Measurements from ENCODE around the gene TUBB6.

DNA sequence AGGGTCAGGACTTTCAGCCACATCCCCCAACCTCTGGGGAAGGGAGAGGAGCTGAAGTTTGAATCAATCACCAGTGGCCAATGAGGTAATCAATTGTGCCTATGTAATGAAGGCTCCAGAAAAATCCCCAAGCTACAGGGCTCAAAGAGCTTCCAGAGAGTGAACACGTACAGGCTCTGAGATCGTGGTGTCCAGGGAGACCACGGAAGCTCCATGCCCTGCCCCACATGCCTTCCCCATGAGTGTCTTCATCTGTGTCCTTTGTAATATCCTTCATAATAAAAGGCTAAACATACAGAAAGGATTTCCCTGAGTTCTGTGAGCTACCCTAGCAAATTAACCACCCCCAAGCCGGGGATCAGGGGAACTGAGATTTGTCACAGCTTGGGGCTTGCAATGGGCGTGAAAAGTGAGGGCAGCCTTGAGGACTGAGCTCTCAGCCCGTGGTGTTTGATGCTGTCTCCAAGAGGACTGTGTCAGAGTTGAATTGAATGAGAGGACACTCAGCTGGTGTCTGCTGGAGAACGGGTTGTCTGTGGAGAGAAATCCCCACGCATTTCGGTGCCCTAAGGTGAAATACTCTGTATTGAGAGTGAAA lies 25.5 kb upstream of the TUBB6 start:
- TF ChIP-seq, protein P1, sequence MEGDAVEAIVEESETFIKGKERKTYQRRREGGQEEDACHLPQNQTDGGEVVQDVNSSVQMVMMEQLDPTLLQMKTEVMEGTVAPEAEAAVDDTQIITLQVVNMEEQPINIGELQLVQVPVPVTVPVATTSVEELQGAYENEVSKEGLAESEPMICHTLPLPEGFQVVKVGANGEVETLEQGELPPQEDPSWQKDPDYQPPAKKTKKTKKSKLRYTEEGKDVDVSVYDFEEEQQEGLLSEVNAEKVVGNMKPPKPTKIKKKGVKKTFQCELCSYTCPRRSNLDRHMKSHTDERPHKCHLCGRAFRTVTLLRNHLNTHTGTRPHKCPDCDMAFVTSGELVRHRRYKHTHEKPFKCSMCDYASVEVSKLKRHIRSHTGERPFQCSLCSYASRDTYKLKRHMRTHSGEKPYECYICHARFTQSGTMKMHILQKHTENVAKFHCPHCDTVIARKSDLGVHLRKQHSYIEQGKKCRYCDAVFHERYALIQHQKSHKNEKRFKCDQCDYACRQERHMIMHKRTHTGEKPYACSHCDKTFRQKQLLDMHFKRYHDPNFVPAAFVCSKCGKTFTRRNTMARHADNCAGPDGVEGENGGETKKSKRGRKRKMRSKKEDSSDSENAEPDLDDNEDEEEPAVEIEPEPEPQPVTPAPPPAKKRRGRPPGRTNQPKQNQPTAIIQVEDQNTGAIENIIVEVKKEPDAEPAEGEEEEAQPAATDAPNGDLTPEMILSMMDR (IDR thresholded peaks at IDR 0.05): no peak
- TF ChIP-seq POLR2A (IDR thresholded peaks at IDR 0.05): no peak
